Kidney (tissue), 14 donors: Measurements from ENCODE around the gene CNNM2. TPM values are rescaled to one million over a fixed set of nuclear protein-coding genes. Genes with fewer than 3 reads are reported as not detected.

Experiments
- DNase-seq, 5 donors: peaks; one replicate each; pipeline ENCODE4 v3.0.0-alpha.2; 2013 to 2020
- FAIRE-seq: peaks from 2 replicates; lab custom pipeline; 2012; peaks lifted over from hg19 to GRCh38; lab: Jason Lieb, UNC
- H3K27ac ChIP-seq, 2 donors: one replicate each; pipeline ENCODE4 v1.7.0; 2013; ENCODE audit warnings: low read depth in 2 of 2, low read length in 2 of 2, inconsistent platforms in 1 of 2
- H3K27me3 ChIP-seq: one replicate; pipeline ENCODE4 v1.7.1; 2013; ENCODE audit warnings: low read length, inconsistent platforms; ENCODE audit not compliant: control insufficient read depth, insufficient read depth
- H3K36me3 ChIP-seq, 3 donors: one replicate each; pipeline versions ENCODE4 v1.7.0 to v1.7.1; 2013; ENCODE audit warnings: low read length in 3 of 3, control low read depth in 1 of 3, inconsistent platforms in 1 of 3; ENCODE audit not compliant: insufficient read depth in 3 of 3, control insufficient read depth in 2 of 3
- H3K4me1 ChIP-seq, 3 donors: one replicate each; pipeline versions ENCODE4 v1.7.0 to v1.7.1; 2013; ENCODE audit warnings: low read length in 3 of 3, inconsistent platforms in 1 of 3, low read depth in 1 of 3; ENCODE audit not compliant: control insufficient read depth in 2 of 3, insufficient read depth in 2 of 3
- H3K4me3 ChIP-seq, 3 donors: one replicate each; pipeline versions ENCODE4 v1.7.0 to v1.8.1; 2013; ENCODE audit warnings: low read length in 3 of 3, control low read depth in 1 of 3, inconsistent platforms in 1 of 3
- H3K9ac ChIP-seq, 3 donors: one replicate each; pipeline versions ENCODE4 v1.7.0 to v1.7.1; 2013; ENCODE audit warnings: low read length in 3 of 3, control low read depth in 1 of 3, inconsistent platforms in 1 of 3
- H3K9me3 ChIP-seq, 3 donors: one replicate each; pipeline versions ENCODE4 v1.7.0 to v1.7.1; 2013; ENCODE audit warnings: low read length in 3 of 3, control low read depth in 1 of 3, inconsistent platforms in 1 of 3; ENCODE audit not compliant: control insufficient read depth in 2 of 3, insufficient read depth in 1 of 3
- intact Hi-C: fragments of 100-400 bp; cut with DNase I; formaldehyde crosslinking; loops from one replicate; pipeline ENCODE4 v1.11.1; 2022
- polyA plus RNA-seq: library from polyadenylated mRNA; stranded (reverse); fragments of 350-450 nt; fragmentation: Illumina TruSeq; extraction: RNeasy Lipid Tissue Mini Kit (QIAGEN cat#74804); gene quantifications from one replicate; pipeline ENCODE4 v1.2.3, GENCODE V29; 2014; ENCODE audit warnings: low read depth, low replicate concordance; ENCODE audit not compliant: insufficient read depth
- total RNA-seq: library from RNA; stranded (reverse); fragmentation: NEBNext Ultra II Directional; extraction: Animal tissue kit (Norgen Biotek cat#: 25700); gene quantifications from one replicate; pipeline ENCODE4 v1.2.1, GENCODE V29; 2021
- TF ChIP-seq, protein P1 (sequence below): IDR thresholded peaks from 3 replicates; pipeline ENCODE4 v1.5.1; 2012; ENCODE audit warnings: mild to moderate bottlenecking, moderate library complexity, borderline replicate concordance; ENCODE audit not compliant: insufficient read depth; ENCODE audit errors: extremely low read depth
- donor health status: control.
- donor health status: control.
- donor health status: control.
- donor health status: control.
- donor health status: control.
- donor health status: DM: yes; HTN: yes; CAD: no.
- donor health status: Normal renal cell carcinoma (clear cell type).

The CNNM2 gene
- total and polyA plus RNA-seq, 2 donors from 2014 or later: 10.9 to 11.8 TPM

GRCh38 chr10:103083977-103084320 lies 165.9 kb downstream of the CNNM2 start:
- Histone ChIP-seq H3K4me3 (no peak overlapping the region), H3K27me3 (no peaks in the 10 kb centered on the region), H3K9me3 (no peaks in the 10 kb centered on the region), H3K9ac (no peak overlapping the region), H3K27ac (no peak overlapping the region), H3K36me3 (peaks cover under 1 to 30% (median 23%) of the 10 kb centered on the region in 3 donors), H3K4me1 (no peaks in the 10 kb centered on the region)
- intact Hi-C loops: no loop called here
- TF ChIP-seq, protein P1, sequence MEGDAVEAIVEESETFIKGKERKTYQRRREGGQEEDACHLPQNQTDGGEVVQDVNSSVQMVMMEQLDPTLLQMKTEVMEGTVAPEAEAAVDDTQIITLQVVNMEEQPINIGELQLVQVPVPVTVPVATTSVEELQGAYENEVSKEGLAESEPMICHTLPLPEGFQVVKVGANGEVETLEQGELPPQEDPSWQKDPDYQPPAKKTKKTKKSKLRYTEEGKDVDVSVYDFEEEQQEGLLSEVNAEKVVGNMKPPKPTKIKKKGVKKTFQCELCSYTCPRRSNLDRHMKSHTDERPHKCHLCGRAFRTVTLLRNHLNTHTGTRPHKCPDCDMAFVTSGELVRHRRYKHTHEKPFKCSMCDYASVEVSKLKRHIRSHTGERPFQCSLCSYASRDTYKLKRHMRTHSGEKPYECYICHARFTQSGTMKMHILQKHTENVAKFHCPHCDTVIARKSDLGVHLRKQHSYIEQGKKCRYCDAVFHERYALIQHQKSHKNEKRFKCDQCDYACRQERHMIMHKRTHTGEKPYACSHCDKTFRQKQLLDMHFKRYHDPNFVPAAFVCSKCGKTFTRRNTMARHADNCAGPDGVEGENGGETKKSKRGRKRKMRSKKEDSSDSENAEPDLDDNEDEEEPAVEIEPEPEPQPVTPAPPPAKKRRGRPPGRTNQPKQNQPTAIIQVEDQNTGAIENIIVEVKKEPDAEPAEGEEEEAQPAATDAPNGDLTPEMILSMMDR: no peak
- FAIRE-seq: no peak
- DNase-seq: no peak

DNA sequence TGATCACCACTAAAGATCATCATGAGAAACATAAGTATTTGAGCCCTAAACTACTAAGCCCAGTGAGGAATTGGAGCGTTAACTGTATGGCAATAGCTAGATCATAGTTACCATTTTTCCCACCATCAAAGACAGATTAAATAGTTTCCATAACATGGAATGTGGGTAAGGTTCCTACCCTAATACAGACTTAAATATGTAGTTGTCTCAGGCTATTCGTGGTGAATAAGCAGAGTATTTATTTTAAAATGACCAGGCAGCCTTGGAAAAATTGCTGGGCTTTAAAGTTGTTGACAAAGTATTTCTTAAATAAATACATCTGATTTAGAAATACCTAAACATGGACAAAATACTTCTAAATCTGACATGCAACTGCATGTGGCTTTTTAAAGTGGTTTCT lies 168.2 kb downstream of the CNNM2 start:
- Histone ChIP-seq H3K36me3 (peaks cover 6 to 44% (median 38%) of the 10 kb centered on the region in 3 donors), H3K9me3 (no peaks in the 10 kb centered on the region), H3K4me3 (no peak overlapping the region), H3K9ac (no peak overlapping the region), H3K27ac (no peak overlapping the region), H3K4me1 (no peaks in the 10 kb centered on the region), H3K27me3 (no peaks in the 10 kb centered on the region)
- FAIRE-seq (no peak), DNase-seq (no peak)
- intact Hi-C loops: no loop called here
- TF ChIP-seq, protein P1: no peak

GRCh38 chr10:103086799-103087198 lies 168.7 kb downstream of the CNNM2 start:
- no peak for DNase-seq
- intact Hi-C loops: no loop called here
- no peak overlapping the region for H3K4me3 ChIP-seq

More at GRCh38 chr10:103086799-103087198, 168.7 kb downstream of the CNNM2 start:
- Histone ChIP-seq H3K27me3 (no peaks in the 10 kb centered on the region), H3K27ac (no peak overlapping the region), H3K36me3 (peaks cover 9 to 46% (median 42%) of the 10 kb centered on the region in 3 donors), H3K4me1 (no peaks in the 10 kb centered on the region), H3K9me3 (no peaks in the 10 kb centered on the region), H3K9ac (no peak overlapping the region)
- TF ChIP-seq, protein P1: no peak
- no peak for FAIRE-seq
